Thyroid gland (tissue), 4 donors: ENCODE data around the gene RCVRN. TPM values are rescaled to one million over a fixed set of nuclear protein-coding genes. Genes with fewer than 3 reads are reported as not detected.

Experiments used
- DNase-seq, 2 donors: peaks; one replicate each; pipeline ENCODE4 v3.0.0-alpha.2; 2019
- H3K27ac ChIP-seq, 3 donors: fragments of 200-600 bp; sonication (generic); 1 replicate in 2 of 3; 2 replicates in 1 of 3; pipeline ENCODE4 v1.5.1; 2016 to 2019; ENCODE audit warnings: mild to moderate bottlenecking in 1 of 3, moderate library complexity in 1 of 3
- H3K27me3 ChIP-seq: fragments of 200-600 bp; sonication (generic); one replicate; pipeline ENCODE4 v1.5.1; 2019
- H3K36me3 ChIP-seq, 2 donors: fragments of 200-600 bp; sonication (generic); one replicate each; pipeline ENCODE4 v1.5.1; 2016 to 2019
- H3K4me1 ChIP-seq, 2 donors: fragments of 200-600 bp; sonication (generic); one replicate each; pipeline ENCODE4 v1.5.1; 2017 to 2019
- H3K4me3 ChIP-seq, 3 donors: fragments of 200-600 bp; sonication (generic); replicated peaks in 1 of 3; 1 replicate in 2 of 3; 2 replicates in 1 of 3; pipeline ENCODE4 v1.5.1; 2016; ENCODE audit warnings: mild to moderate bottlenecking in 1 of 3
- H3K9me3 ChIP-seq: fragments of 200-600 bp; sonication (generic); one replicate; pipeline ENCODE4 v1.5.1; 2017
- CTCF ChIP-seq, 6 experiments: fragments of 200-600 bp in 3 of 6; fragments of 450-650 bp in 3 of 6; sonication (generic) in 3 of 6; IDR thresholded peaks; one replicate each; pipeline ENCODE4 v1.5.1; 2016 to 2019; ENCODE audit warnings: antibody characterized with exemption in 6 of 6, mild to moderate bottlenecking in 2 of 6, inconsistent platforms in 1 of 6, moderate library complexity in 1 of 6
- POLR2A ChIP-seq, 2 donors: fragments of 450-650 bp; IDR thresholded peaks; one replicate each; pipeline ENCODE4 v1.6.1; 2017; ENCODE audit warnings: antibody characterized with exemption in 2 of 2, mild to moderate bottlenecking in 2 of 2, moderate library complexity in 1 of 2
- WGBS, 2 donors: methylation state at CpG; one replicate each; pipeline ENCODE4 v1.1.5; 2017; 5-methylcytosine and 5-hydroxymethylcytosine counted together
- intact Hi-C: fragments of 100-400 bp; cut with DNase I; formaldehyde crosslinking; loops from one replicate; pipeline ENCODE4 v1.15.1; 2023
- total RNA-seq, 4 donors: library from RNA; depleted of rRNA; stranded (reverse); fragments of >200 nt; gene quantifications; one replicate each; pipeline ENCODE4 v1.2.3, GENCODE V29; 2016

RCVRN gene
- total RNA-seq, 4 donors from 2014 or later = not detected

- Histone ChIP-seq H3K9me3 (no peaks in the 10 kb centered on the region), H3K27me3 (no peaks in the 10 kb centered on the region), H3K4me1 (no peaks in the 10 kb centered on the region), H3K36me3 (no peaks in the 10 kb centered on the region), H3K4me3 (no peak overlapping the region), H3K27ac (no peak overlapping the region)
- no peak for TF ChIP-seq CTCF (IDR thresholded peaks at IDR 0.05)
- no peak for TF ChIP-seq POLR2A (IDR thresholded peaks at IDR 0.05)
- intact Hi-C loops = no loop called here
- no peak for DNase-seq
- 74 to 75% methylated on average over 3 of the region's 3 CpGs for WGBS, 2 donors
Observed at GRCh38 chr17:9878356-9878755, 26.7 kb downstream of the RCVRN start.

- Histone ChIP-seq H3K27ac (no peak overlapping the region), H3K4me1 (no peaks in the 10 kb centered on the region), H3K36me3 (no peaks in the 10 kb centered on the region), H3K4me3 (no peak overlapping the region), H3K27me3 (no peaks in the 10 kb centered on the region), H3K9me3 (no peaks in the 10 kb centered on the region)
- intact Hi-C loops = no loop called here
- 58 to 62% methylated on average over 3 of the region's 3 CpGs for WGBS, 2 donors
- no peak for DNase-seq
- TF ChIP-seq CTCF (IDR thresholded peaks at IDR 0.05) = no peak
- TF ChIP-seq POLR2A (IDR thresholded peaks at IDR 0.05) = no peak
Observed at GRCh38 chr17:9875441-9875840, 29.6 kb downstream of the RCVRN start.

GRCh38 chr17:9874722-9875121, 30.3 kb downstream of the RCVRN start:
- intact Hi-C loops = no loop called here
- Histone ChIP-seq H3K27ac (no peak overlapping the region), H3K9me3 (no peaks in the 10 kb centered on the region), H3K4me1 (no peaks in the 10 kb centered on the region), H3K27me3 (no peaks in the 10 kb centered on the region), H3K4me3 (no peak overlapping the region), H3K36me3 (no peaks in the 10 kb centered on the region)
- no peak for DNase-seq
- TF ChIP-seq CTCF (IDR thresholded peaks at IDR 0.05) = no peak
- TF ChIP-seq POLR2A (IDR thresholded peaks at IDR 0.05) = no peak
- WGBS, 2 donors = 74 to 89% methylated on average over 3 of the region's 3 CpGs

- TF ChIP-seq CTCF (IDR thresholded peaks at IDR 0.05) = no peak
- TF ChIP-seq POLR2A (IDR thresholded peaks at IDR 0.05) = no peak
- H3K36me3 ChIP-seq = no peaks in the 10 kb centered on the region
- H3K27ac ChIP-seq = no peak overlapping the region
- WGBS, 2 donors = 63 to 67% methylated on average over 6 of the region's 6 CpGs
- no peaks in the 10 kb centered on the region for H3K27me3 ChIP-seq
- intact Hi-C loops = no loop called here
- no peak for DNase-seq
- no peak overlapping the region for H3K4me3 ChIP-seq
- no peaks in the 10 kb centered on the region for H3K9me3 ChIP-seq
- H3K4me1 ChIP-seq = no peaks in the 10 kb centered on the region
Observed at GRCh38 chr17:9872852-9873251, 32.2 kb downstream of the RCVRN start.

- H3K9me3 ChIP-seq = no peaks in the 10 kb centered on the region
- no peaks in the 10 kb centered on the region for H3K27me3 ChIP-seq
- DNase-seq = no peak
- H3K36me3 ChIP-seq = no peaks in the 10 kb centered on the region
- intact Hi-C loops = no loop called here
- no peaks in the 10 kb centered on the region for H3K4me1 ChIP-seq
- H3K27ac ChIP-seq = no peak overlapping the region
- WGBS, 2 donors = 80 to 87% methylated on average over 3 of the region's 3 CpGs
- no peak overlapping the region for H3K4me3 ChIP-seq
- TF ChIP-seq CTCF (IDR thresholded peaks at IDR 0.05) (no peak), POLR2A (IDR thresholded peaks at IDR 0.05) (no peak)
Observed at GRCh38 chr17:9868552-9868951, 36.5 kb downstream of the RCVRN start.
